B cell (primary cell): ENCODE data around the gene ZDHHC19. TPM values are rescaled to one million over a fixed set of nuclear protein-coding genes. Genes with fewer than 3 reads are reported as not detected.

Experiments
- ATAC-seq: fragments of 200-7000 bp; cut with Tn5 transposase; one replicate; pipeline ENCODE4 v1.10.0; 2021; ENCODE audit warnings: low read depth, mild to moderate bottlenecking, moderate number of reproducible peaks, moderate library complexity
- CTCF ChIA-PET: fragments of 350-600 bp; sonication (Branson Sonifier 250); formaldehyde crosslinking; loops from one replicate; lab custom pipeline; 2021; ENCODE audit warnings: antibody characterized with exemption, inconsistent platforms; lab: Charles Lee
- POLR2A ChIA-PET: fragments of 350-600 bp; sonication (Branson Sonifier 250); formaldehyde crosslinking; loops from one replicate; lab custom pipeline; 2021; ENCODE audit warnings: antibody characterized with exemption; lab: Charles Lee
- DNase-seq: peaks from one replicate; pipeline ENCODE4 v3.0.0; 2013
- H2AFZ ChIP-seq: 2 replicates; pipeline ENCODE4 v1.6.1; 2012; ENCODE audit warnings: mild to moderate bottlenecking, low read depth, low read length; ENCODE audit not compliant: insufficient read depth, poor library complexity, severe bottlenecking
- H3K27ac ChIP-seq, 2 donors: 1 replicate in 1 of 2; 2 replicates in 1 of 2; pipeline ENCODE4 v1.5.1; 2012 to 2013; ENCODE audit warnings: low read length in 2 of 2, mild to moderate bottlenecking in 2 of 2, moderate library complexity in 1 of 2
- H3K27me3 ChIP-seq, 4 experiments: fragments of 200-600 bp in 1 of 4; sonication (generic) in 1 of 4; replicated peaks in 1 of 4; 1 replicate in 2 of 4; 2 replicates in 2 of 4; pipeline versions ENCODE4 v1.6.1 to v1.7.0; 2013 to 2016; ENCODE audit warnings: low read length in 3 of 4, mild to moderate bottlenecking in 2 of 4, mixed read lengths in 1 of 4, moderate library complexity in 1 of 4; ENCODE audit not compliant: insufficient read depth in 4 of 4, control insufficient read depth in 3 of 4; ENCODE audit errors: control extremely low read depth in 1 of 4
- H3K36me3 ChIP-seq, 2 experiments: replicated peaks in 1 of 2; 1 replicate in 1 of 2; 2 replicates in 1 of 2; pipeline versions ENCODE4 v1.6.1 to v1.7.1; 2013; ENCODE audit warnings: low read length in 1 of 2; ENCODE audit not compliant: insufficient read depth in 2 of 2, control insufficient read depth in 1 of 2; ENCODE audit errors: control extremely low read depth in 1 of 2, extremely low read depth in 1 of 2
- H3K4me1 ChIP-seq, 2 donors: fragments of 200-600 bp in 1 of 2; sonication (generic) in 1 of 2; 1 replicate in 1 of 2; 2 replicates in 1 of 2; pipeline versions ENCODE4 v1.5.1 to v1.6.1; 2013 to 2017; ENCODE audit warnings: low read length in 2 of 2; ENCODE audit not compliant: control insufficient read depth in 2 of 2, insufficient read depth in 2 of 2
- H3K4me2 ChIP-seq: replicated peaks from 2 replicates; pipeline ENCODE3; 2012; ENCODE audit warnings: mild to moderate bottlenecking, low read depth, low read length; ENCODE audit not compliant: poor library complexity, severe bottlenecking
- H3K4me3 ChIP-seq, 5 experiments: fragments of 200-600 bp in 1 of 5; sonication (generic) in 1 of 5; 1 replicate in 3 of 5; 2 replicates in 2 of 5; pipeline versions ENCODE4 v1.5.1 to v1.7.0; 2011 to 2016; ENCODE audit warnings: low read length in 4 of 5, mild to moderate bottlenecking in 4 of 5, low read depth in 2 of 5, control low read depth in 1 of 5, moderate library complexity in 1 of 5; ENCODE audit not compliant: insufficient read depth in 1 of 5; ENCODE audit errors: control extremely low read depth in 1 of 5, extremely low read depth in 1 of 5
- H3K79me2 ChIP-seq: fragments of 200-600 bp; sonication (generic); one replicate; pipeline ENCODE4 v1.6.0; 2016; ENCODE audit warnings: low read length; ENCODE audit not compliant: control insufficient read depth, insufficient read depth
- H3K9ac ChIP-seq: fragments of 200-600 bp; sonication (generic); 2 replicates; pipeline ENCODE4 v1.6.1; 2017; ENCODE audit warnings: mild to moderate bottlenecking, low read length, moderate library complexity
- H3K9me3 ChIP-seq, 3 donors: one replicate each; pipeline versions ENCODE4 v1.6.1 to v1.7.1; 2013; ENCODE audit warnings: low read length in 2 of 3; ENCODE audit not compliant: control insufficient read depth in 2 of 3, insufficient read depth in 1 of 3; ENCODE audit errors: control extremely low read depth in 1 of 3
- H4K20me1 ChIP-seq: 2 replicates; pipeline ENCODE4 v1.6.0; 2012; ENCODE audit warnings: mild to moderate bottlenecking, low read length; ENCODE audit not compliant: insufficient read depth, control insufficient read depth, poor library complexity, severe bottlenecking
- H3K27ac Mint-ChIP-seq: one replicate; pipeline ENCODE4 v1.8.0; 2021; ENCODE audit warnings: mixed read lengths
- H3K27me3 Mint-ChIP-seq: one replicate; pipeline ENCODE4 v1.8.0; 2021; ENCODE audit warnings: mixed read lengths
- H3K4me1 Mint-ChIP-seq: one replicate; pipeline ENCODE4 v1.8.0; 2021; ENCODE audit warnings: mixed read lengths
- H3K4me3 Mint-ChIP-seq: one replicate; pipeline ENCODE4 v1.8.0; 2021; ENCODE audit warnings: mixed read lengths
- H3K9me3 Mint-ChIP-seq: one replicate; pipeline ENCODE4 v1.8.0; 2022; ENCODE audit warnings: mixed read lengths; ENCODE audit not compliant: insufficient read depth
- EZH2 ChIP-seq: IDR thresholded peaks from 2 replicates; pipeline ENCODE4 v1.6.1; 2012; ENCODE audit warnings: borderline replicate concordance, low read depth, mild to moderate bottlenecking, moderate library complexity, low read length; ENCODE audit not compliant: insufficient read depth, poor library complexity, severe bottlenecking
- WGBS: methylation state at CpG from one replicate; pipeline ENCODE4 v1.1.5; 2013; ENCODE audit warnings: missing lambda C conversion rate; ENCODE audit not compliant: insufficient coverage; 5-methylcytosine and 5-hydroxymethylcytosine counted together
- intact Hi-C: fragments of 100-400 bp; cut with micrococcal nuclease; formaldehyde crosslinking; loops from one replicate; pipeline ENCODE4 v1.10.0; 2022
- polyA plus RNA-seq: library from polyadenylated mRNA; depleted of rRNA; stranded (reverse); fragments of >200 nt; gene quantifications from 2 replicates; pipeline ENCODE4 v1.2.3, GENCODE V29; 2012
- total RNA-seq, 2 donors: library from RNA; stranded (reverse); fragments of 120-200 nt in 1 of 2; gene quantifications; 1 replicate in 1 of 2; 2 replicates in 1 of 2; pipeline versions ENCODE4 v1.2.3 to v1.2.4, GENCODE V29; 2013 to 2022
- TF ChIP-seq, protein P1 (sequence below): fragments of 200-600 bp; IDR thresholded peaks from one replicate; pipeline ENCODE4 v1.8.0; 2022; ENCODE audit warnings: antibody characterized with exemption, mild to moderate bottlenecking

The ZDHHC19 gene
- total and polyA plus RNA-seq, 2 donors (not counting 1 experiment from before 2014, with no cell fraction given), result 0.91 to 6.0 TPM

DNA sequence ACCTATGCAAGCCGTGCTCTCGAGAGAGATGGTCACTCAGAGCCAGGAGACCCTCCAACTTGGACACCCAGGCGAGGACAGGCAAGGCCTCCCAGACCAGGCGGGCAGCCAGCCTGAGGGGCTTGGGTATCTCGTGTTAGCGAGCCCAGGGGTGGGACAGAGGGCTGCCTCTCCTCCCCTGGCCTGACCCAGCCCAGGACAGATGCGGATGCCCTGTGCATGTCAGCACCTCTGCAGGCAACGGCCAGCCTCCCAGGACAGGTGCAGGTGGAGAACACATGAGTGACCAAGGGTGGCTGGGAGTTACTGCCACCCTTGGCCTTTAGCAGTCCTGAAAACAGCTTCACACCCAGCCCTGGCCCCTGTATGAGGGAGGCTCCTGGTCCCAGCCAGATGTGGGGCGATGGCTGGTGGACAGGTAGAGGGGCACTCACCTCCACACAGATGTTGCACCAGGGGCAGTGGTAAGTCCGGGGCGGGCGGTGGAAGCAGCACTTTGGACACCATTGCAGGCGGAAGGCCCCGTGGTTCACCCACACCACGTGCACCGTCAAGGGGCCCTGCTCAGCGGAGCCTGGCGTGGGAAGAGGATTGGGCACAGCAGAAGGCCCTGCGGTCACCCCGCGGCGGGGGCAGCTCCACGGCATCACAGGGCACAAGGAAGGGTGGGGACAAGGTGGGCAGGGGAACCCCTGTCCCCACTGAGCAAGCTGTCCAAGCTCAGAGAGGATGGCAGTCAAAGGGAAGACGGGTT lies 2.1 kb downstream of the ZDHHC19 start:
- peaks cover 23% of the 10 kb centered on the region for H3K4me1 Mint-ChIP-seq
- Histone ChIP-seq H3K4me1 (peaks cover 11 to 21% of the 10 kb centered on the region in 2 donors), H3K27me3 (peaks cover 0 to 2% (median 0%) of the 10 kb centered on the region in 4 experiments), H2AFZ (no peak overlapping the region), H3K27ac (no peak overlapping the region), H3K9me3 (peaks cover 0 to 14% (median 0%) of the 10 kb centered on the region in 3 donors), H3K4me3 (no peak overlapping the region), H3K4me2 (no peak overlapping the region), H3K9ac (no peak overlapping the region), H3K36me3 (no peaks in the 10 kb centered on the region), H3K79me2 (no peaks in the 10 kb centered on the region), H4K20me1 (no peaks in the 10 kb centered on the region)
- H3K9me3 Mint-ChIP-seq, result no peaks in the 10 kb centered on the region
- no peak for DNase-seq
- ATAC-seq, result no peak
- no peak for TF ChIP-seq EZH2
- TF ChIP-seq, protein P1, sequence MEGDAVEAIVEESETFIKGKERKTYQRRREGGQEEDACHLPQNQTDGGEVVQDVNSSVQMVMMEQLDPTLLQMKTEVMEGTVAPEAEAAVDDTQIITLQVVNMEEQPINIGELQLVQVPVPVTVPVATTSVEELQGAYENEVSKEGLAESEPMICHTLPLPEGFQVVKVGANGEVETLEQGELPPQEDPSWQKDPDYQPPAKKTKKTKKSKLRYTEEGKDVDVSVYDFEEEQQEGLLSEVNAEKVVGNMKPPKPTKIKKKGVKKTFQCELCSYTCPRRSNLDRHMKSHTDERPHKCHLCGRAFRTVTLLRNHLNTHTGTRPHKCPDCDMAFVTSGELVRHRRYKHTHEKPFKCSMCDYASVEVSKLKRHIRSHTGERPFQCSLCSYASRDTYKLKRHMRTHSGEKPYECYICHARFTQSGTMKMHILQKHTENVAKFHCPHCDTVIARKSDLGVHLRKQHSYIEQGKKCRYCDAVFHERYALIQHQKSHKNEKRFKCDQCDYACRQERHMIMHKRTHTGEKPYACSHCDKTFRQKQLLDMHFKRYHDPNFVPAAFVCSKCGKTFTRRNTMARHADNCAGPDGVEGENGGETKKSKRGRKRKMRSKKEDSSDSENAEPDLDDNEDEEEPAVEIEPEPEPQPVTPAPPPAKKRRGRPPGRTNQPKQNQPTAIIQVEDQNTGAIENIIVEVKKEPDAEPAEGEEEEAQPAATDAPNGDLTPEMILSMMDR, result no peak
- POLR2A ChIA-PET, result no interaction called here
- intact Hi-C loops, result no loop called here
- CTCF ChIA-PET, result interaction anchor here (0.7 kb wide), 1 partner anchor 621 kb away, joined by 6 read pairs; no protein-coding TSS in a partner anchor
- H3K27ac Mint-ChIP-seq, result no peak overlapping the region
- H3K4me3 Mint-ChIP-seq, result peak overlapping the region; percentile 73
- WGBS, result 91% methylated on average over 22 of the region's 24 CpGs
- H3K27me3 Mint-ChIP-seq, result no peaks in the 10 kb centered on the region
